GM13976 (cell line): ENCODE measurements around the gene DTX3.
"Not testable (repeated sequence)": the region's sequence is repeated elsewhere in the genome, so short reads cannot be mapped to it uniquely, and the experiment has no call there.

Experiments used
- DNase-seq: peaks from one replicate; pipeline ENCODE4 v3.0.0; 2012; ENCODE audit warnings: low spot score
- CTCF ChIP-seq: IDR thresholded peaks from 2 replicates; pipeline ENCODE4 v1.5.1; 2012; ENCODE audit warnings: borderline replicate concordance, mild to moderate bottlenecking; ENCODE audit not compliant: insufficient read depth; ENCODE audit errors: extremely low read depth, missing control alignments, control extremely low read depth
- in situ Hi-C: fragments of 300-500 bp; cut with MboI; formaldehyde crosslinking; loops from one replicate; pipeline ENCODE4 v1.12.0; 2022; ENCODE audit warnings: low sequenced_read_pairs, mixed read lengths, inconsistent platforms; ENCODE audit not compliant: unreplicated experiment

DTX3 gene

GRCh38 chr12:57632073-57632957, 27.7 kb downstream of the DTX3 start:
- DNase-seq = peak; percentile 52
- in situ Hi-C loops = no loop called here

GRCh38 chr12:57632958-57633840, 28.6 kb downstream of the DTX3 start, which contains the start of gene B4GALNT1:
TSS of gene B4GALNT1 (minus strand) at chr12:57633201. CDS start at chr12:57632132, 1,069 bp downstream.
- in situ Hi-C loops = no loop called here
- DNase-seq = peak; percentile 86
- TF ChIP-seq CTCF = peak; percentile 87

More at GRCh38 chr12:57632073-57632957, 27.7 kb downstream of the DTX3 start:
- peak; percentile 18 for TF ChIP-seq CTCF

GRCh38 chr12:57636731-57637130, 32.1 kb downstream of the DTX3 start:
- DNase-seq, in situ Hi-C loops: not testable (repeated sequence)

- TF ChIP-seq CTCF = no peak
- no peak for DNase-seq
- in situ Hi-C loops = no loop called here
These were observed 32.7 kb downstream of the DTX3 start for GRCh38 chr12:57637364-57637763.

GRCh38 chr12:57638096-57638495, 33.5 kb downstream of the DTX3 start:
- no peak for TF ChIP-seq CTCF
- no peak for DNase-seq
- in situ Hi-C loops = no loop called here

- in situ Hi-C loops = no loop called here
- DNase-seq = no peak
These were observed 35.8 kb downstream of the DTX3 start for GRCh38 chr12:57640175-57641042.

More at GRCh38 chr12:57640175-57641042, 35.8 kb downstream of the DTX3 start:
- TF ChIP-seq CTCF = no peak
